Measurements from ENCODE around the gene C18orf32. TPM values are rescaled to one million over a fixed set of nuclear protein-coding genes. Genes with fewer than 3 reads are reported as not detected.
A peak's percentile ranks its signal among the peaks of the same experiment; 100 is the strongest.

The C18orf32 gene
- total RNA-seq, 1 donor from 2014 or later, result 45.3 TPM

GRCh38 chr18:49447810-49448745 is 39.0 kb downstream of the C18orf32 start:
- ATAC-seq, result peak; percentile 60
- intact Hi-C loops (cut with DNase I), result loop anchor here (2.0 kb wide), 1 partner anchor 771 kb away; no protein-coding TSS in a partner anchor
- DNase-seq (ENCODE audit: missing footprints), result no peak

GRCh38 chr18:49446481-49446880 is 40.6 kb downstream of the C18orf32 start:
- no peak for ATAC-seq
- no peak for DNase-seq (ENCODE audit: missing footprints)
- intact Hi-C loops (cut with DNase I), result no loop called here

DNA sequence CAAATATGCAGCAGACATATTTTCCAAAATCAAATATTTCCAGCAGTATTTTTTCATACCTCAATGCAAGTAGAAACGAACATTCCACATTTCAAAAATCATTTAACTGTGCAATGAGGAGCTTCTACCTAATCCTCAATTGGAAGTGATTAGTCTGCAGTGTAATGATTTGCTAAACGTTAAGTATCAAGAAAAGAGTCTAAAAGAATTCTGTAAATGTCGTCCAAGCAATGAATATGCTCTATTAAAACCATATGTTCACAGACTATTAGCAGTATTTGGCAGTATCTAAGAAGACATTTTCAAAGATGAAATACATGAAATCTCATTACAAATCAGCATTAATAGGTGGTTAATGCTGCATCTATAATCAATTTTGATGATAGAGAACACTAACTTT is 42.5 kb downstream of the C18orf32 start:
- no peak for ATAC-seq
- DNase-seq (ENCODE audit: missing footprints), result no peak
- intact Hi-C loops (cut with DNase I), result no loop called here

DNA sequence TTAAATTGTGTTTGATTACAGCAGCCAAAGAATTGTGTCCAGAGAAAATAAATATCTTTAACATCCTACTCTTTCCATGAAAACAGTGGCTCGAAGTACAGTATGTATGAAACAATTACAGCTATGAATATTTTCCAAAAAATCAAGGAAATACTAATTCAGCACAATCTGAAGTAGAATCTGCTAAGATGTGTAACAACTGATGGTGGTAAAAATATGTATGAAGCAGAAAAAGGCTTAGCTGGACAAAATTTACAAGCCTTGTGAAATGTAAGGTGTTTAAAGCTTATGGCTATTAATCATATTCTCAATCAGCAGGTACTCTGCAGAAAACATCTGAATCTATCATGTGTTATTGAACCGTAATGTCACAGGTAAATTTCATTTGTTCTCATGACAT is 43.2 kb downstream of the C18orf32 start:
- ATAC-seq, result no peak
- no peak for DNase-seq (ENCODE audit: missing footprints)
- intact Hi-C loops (cut with DNase I), result no loop called here

- intact Hi-C loops (cut with DNase I), result no loop called here
- ATAC-seq (no peak), DNase-seq (ENCODE audit: missing footprints) (no peak)
These were observed 45.6 kb downstream of the C18orf32 start for GRCh38 chr18:49441338-49441938.

- ATAC-seq, result no peak
- intact Hi-C loops (cut with DNase I), result no loop called here
- DNase-seq (ENCODE audit: missing footprints), result no peak
These were observed 51.9 kb downstream of the C18orf32 start for GRCh38 chr18:49435170-49435569.

GRCh38 chr18:49432602-49433001 is 54.4 kb downstream of the C18orf32 start:
- DNase-seq (ENCODE audit: missing footprints), result no peak
- ATAC-seq, result no peak
- intact Hi-C loops (cut with DNase I), result no loop called here

DNA sequence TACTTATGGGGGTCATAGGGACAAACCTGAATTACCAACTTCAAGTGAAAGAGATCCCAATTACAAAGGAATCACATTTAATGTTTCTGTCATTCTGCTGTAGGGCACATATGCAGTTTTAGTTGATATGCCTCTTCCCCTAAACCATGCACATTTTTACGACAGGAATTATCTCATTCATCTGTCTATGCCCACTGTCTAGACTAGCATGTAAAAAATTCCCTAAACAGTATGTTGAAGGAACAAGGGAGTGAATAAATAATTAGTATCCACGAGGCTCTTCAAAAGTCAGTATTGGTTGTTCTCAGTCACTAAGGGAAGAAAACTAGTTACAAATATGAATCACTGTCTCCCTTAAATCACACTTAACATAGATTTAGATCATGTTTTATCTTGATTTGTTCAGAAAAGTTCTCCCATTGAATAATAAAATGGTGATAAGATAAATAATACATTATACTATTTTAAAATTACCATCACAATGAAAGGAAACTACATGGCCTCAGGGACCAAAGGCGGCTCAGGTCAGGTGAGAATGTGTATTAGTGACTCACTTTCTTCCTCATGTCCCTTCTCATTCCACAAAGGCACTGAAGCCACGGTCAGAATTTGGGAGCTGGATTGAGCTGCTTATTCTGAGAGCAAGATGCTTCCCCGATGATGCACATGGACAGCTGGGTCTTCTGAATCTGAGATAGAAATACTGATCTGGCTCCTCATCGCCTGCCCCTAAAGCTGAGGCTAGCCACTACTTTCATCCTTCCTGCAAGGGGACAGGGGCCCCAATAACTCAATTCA is 55.7 kb downstream of the C18orf32 start:
- no peak for DNase-seq (ENCODE audit: missing footprints)
- ATAC-seq, result no peak
- intact Hi-C loops (cut with DNase I), result no loop called here

Other genes starting within 250 kb of the C18orf32 start
- gene DYM, start 26.6 kb downstream of the C18orf32 start, total RNA-seq, result 48.4 TPM
- gene RPL17, start 5.2 kb upstream of the C18orf32 start, total RNA-seq, result 823 TPM
- not detected for gene LIPG, start 74.8 kb upstream of the C18orf32 start, total RNA-seq